ENCODE measurements around the gene LUC7L.
A peak's percentile ranks its signal among the peaks of the same experiment; 100 is the strongest.
"Not testable (repeated sequence)": the region's sequence is repeated elsewhere in the genome, so short reads cannot be mapped to it uniquely, and the experiment has no call there.

The LUC7L gene

DNA sequence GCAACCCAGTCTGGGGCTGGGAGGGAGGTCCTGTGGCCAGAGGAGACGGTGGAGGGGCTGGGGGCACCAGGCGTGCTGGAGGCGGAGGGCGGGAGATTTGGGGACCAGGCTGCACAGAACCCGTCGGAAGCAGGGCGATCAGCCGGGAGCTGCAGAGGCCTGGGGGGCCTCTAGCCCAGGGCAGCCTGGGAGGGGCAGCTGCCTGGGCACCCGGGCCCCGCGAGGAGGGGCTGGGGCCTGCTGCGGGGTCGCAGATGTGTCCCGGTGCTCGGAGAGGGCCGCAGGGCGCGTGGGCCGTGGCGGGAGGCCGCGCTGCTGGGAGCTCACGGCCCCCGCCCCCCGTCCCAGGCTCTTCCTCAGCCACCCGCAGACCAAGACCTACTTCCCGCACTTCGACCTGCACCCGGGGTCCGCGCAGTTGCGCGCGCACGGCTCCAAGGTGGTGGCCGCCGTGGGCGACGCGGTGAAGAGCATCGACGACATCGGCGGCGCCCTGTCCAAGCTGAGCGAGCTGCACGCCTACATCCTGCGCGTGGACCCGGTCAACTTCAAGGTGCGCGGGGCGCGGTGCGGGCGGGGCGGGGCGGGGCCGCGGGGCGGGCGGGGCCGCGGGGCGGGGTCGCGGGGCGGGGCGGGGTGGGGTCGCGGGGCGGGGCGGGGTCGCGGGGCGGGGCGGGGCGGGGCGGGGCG, 65.0 kb downstream of the LUC7L start:
- DNase-seq = not testable (repeated sequence)

DNA sequence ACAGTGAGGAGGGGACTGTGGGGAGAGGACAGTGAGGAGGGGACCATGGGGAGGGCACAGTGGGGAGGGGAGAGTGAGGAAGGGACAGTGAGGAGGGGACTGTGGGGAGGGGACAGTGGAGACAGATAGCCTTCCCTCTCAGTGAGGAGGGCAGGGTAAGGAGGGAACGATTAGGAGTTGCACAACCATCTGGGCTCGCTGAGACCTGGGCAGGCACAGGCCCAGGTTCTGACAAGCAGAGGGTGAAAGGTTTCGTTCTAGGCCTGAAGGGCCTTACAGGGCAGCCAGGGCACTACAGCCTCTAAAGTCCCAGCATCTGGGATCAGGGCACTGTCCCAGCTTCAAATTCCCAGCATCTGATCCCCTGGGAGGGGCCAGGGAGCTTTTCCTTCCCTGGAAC, 65.6 kb downstream of the LUC7L start:
- not testable (repeated sequence) for DNase-seq

GRCh38 chr16:163139-163538, 66.1 kb downstream of the LUC7L start:
- DNase-seq = not testable (repeated sequence)

- no peak for DNase-seq
Measured at GRCh38 chr16:162271-162991, 66.8 kb downstream of the LUC7L start.

GRCh38 chr16:160691-161190, 68.5 kb downstream of the LUC7L start:
- DNase-seq = no peak

DNA sequence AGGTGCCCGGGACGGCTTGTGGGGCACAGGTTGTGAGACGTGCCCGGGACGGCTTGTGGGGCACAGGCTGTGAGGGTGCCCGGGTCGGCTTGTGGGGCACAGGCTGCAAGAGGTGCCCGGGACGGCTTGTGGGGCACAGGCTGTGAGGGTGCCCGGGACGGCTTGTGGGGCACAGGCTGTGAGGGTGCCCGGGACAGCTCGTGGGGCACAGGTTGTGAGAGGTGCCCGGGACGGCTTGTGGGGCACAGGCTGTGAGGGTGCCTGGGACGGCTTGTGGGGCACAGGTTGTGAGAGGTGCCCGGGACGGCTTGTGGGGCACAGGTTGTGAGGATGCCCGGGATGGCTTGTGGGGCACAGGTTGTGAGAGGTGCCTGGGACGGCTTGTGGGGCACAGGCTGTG, 69.0 kb downstream of the LUC7L start:
- DNase-seq = not testable (repeated sequence)

- no peak for DNase-seq
Measured at GRCh38 chr16:159136-159849, 70.0 kb downstream of the LUC7L start.

- DNase-seq = no peak
Measured at GRCh38 chr16:155031-155398, 74.2 kb downstream of the LUC7L start.

DNA sequence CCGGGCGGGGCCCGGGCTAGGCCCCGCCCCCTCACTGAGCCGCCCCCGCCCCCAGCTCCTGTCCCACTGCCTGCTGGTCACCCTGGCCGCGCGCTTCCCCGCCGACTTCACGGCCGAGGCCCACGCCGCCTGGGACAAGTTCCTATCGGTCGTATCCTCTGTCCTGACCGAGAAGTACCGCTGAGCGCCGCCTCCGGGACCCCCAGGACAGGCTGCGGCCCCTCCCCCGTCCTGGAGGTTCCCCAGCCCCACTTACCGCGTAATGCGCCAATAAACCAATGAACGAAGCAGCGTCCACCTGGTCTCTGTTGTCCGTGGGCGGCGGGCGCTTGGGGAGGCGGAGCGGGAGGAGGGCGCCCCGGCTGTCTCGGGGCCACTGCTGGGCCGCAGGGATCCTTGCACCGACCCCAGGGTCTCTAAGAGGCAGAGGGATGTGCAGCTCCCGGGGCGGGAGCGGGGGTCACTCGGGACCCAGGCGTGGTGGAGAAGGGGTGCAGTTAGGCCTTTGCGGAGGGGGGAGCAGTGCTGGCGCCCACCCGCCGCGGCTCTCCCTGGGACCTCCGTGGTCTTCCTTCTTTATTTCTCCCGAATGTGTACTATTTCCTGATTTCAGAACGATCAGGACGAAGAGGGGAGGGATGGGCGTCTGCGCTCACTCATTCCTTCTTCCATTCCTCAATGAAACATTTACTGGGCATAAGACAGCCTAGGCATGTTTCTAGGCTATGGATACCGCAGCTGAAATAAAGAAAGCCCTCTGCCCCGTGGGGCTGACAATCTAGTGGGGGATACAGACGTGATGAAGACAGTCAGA, 74.8 kb downstream of the LUC7L start:
- peak; percentile 37 for DNase-seq

DNA sequence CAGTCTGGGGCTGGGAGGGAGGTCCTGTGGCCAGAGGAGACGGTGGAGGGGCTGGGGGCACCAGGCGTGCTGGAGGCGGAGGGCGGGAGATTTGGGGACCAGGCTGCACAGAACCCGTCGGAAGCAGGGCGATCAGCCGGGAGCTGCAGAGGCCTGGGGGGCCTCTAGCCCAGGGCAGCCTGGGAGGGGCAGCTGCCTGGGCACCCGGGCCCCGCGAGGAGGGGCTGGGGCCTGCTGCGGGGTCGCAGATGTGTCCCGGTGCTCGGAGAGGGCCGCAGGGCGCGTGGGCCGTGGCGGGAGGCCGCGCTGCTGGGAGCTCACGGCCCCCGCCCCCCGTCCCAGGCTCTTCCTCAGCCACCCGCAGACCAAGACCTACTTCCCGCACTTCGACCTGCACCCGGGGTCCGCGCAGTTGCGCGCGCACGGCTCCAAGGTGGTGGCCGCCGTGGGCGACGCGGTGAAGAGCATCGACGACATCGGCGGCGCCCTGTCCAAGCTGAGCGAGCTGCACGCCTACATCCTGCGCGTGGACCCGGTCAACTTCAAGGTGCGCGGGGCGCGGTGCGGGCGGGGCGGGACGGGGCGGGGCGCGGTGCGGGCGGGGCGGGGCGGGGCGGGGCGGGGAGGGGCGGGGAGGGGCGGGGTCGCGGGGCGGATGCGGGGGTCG, 75.6 kb downstream of the LUC7L start:
- not testable (repeated sequence) for DNase-seq

DNA sequence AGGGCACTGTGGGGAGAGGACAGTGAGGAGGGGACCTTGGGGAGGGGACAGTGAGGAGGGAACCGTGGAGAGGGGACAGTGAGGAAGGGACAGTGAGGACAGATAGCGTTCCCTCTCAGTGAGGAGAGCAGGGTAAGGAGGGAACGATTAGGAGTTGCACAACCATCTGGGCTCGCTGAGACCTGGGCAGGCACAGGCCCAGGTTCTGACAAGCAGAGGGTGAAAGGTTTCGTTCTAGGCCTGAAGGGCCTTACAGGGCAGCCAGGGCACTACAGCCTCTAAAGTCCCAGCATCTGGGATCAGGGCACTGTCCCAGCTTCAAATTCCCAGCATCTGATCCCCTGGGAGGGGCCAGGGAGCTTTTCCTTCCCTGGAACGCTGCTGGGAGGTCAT, 76.1 kb downstream of the LUC7L start:
- DNase-seq = not testable (repeated sequence)

- DNase-seq = no peak
Measured at GRCh38 chr16:152141-153128, 76.8 kb downstream of the LUC7L start, which contains the start of gene HBZ. Gene HBZ (plus strand): TSS chr16:152644. CDS start chr16:152910, 266 bp downstream.

- no peak for DNase-seq
Measured at GRCh38 chr16:149024-149660, 80.1 kb downstream of the LUC7L start.

DNA sequence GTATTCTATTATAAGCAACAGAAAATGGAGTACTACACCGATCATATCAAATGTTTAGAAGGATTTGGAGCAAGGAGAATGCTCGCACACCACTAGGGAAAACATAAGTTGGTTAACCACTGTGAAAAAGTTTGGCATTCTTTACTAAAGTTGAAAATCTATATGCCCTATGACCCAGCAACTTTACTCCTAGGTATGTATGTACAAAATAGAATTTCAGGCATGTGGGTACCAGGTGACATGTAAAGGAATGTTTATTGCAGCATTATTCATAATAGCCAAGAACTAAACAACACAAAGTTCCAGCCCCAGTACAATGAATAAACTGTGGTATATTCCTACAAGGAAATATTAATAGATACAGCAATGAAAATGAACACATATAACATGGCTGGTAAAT, 82.6 kb downstream of the LUC7L start:
- no peak for DNase-seq

DNA sequence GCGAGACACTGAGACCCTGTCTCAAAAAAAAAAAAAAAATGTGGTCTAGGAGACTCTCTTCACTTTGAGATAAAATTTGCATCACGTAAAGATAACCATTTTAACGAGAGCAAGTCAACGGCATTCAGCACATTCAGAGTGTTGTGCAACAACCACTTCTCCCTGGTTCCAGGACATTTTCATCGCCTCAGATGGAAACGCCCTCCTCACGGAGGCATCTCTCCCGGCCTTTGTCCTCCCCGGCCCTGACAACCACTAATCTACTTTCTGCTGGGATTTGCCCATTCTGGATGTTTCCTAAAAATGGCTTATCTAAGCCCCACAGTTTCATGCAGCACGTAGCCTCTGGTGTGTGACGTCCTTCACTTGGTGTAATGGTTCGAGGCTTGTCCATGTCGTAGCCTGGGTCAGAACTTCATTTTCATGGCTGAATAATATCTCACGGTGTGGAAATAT, 84.4 kb downstream of the LUC7L start:
- no peak for DNase-seq

DNA sequence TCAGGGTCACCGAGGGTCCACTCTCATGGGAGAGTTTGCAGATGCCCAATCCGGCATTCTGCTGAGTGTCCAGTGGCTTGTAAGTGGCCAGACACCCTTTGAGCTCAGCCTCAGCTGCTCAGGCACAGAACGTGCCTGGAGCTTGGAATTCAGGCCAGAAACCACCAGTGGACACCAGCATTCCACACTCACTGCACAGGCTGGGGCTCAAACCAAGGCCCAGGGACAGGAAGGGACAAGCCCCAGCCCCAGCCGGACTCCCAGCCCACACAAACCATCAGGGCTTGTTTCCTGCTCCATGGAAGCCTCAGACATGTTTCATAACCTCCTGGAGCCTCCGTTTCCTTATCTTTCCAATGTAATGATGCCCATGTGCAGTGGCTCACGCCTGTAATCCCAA, 85.8 kb downstream of the LUC7L start:
- DNase-seq = no peak

DNA sequence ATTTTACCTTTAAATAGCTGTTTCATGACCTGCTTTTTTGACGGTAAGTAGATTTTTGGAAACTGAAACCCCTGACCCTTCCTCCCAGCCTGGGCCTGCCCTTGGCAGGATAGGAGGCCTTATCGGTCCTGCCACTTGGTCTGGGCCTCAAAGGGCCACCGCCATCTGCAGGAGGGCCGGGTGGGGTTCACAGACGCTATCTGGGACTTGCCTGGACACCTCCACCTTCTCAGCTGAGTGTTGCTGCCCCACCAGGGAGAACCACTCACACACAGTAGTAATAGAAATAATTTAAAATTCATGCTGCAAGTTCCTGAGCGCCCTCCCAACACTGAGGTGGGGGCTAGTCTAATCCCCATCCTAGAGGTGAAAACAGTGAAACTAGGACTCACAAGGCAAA, 86.2 kb downstream of the LUC7L start:
- DNase-seq = no peak

DNA sequence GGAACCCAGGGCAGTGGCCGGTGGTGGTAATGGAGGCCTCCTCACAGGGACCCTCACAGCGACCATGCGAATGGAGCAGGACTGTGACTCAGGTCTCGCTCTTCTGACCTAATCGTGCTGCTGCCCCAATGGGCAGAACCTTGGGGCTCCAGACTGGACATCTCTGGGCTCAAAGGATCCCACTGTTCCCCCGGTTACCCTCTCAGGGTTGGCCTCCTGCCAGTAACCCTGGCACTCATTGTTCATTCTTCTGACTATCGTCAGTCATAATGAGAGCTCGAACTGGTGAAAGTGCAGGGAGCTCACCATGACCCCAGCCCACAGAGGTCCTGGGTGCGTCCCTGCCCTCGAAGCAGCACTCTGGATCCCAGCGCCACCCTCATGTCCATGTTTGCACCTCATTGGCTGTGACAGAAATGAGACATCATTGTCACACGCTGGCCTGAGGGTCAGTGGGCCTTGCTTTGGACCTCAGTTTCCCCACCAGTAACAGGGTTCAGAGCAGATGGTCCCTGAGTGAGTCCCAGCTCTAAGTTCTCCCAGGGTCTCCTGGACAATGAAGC, 86.8 kb downstream of the LUC7L start:
- no peak for DNase-seq

GRCh38 chr16:140175-140857, 88.9 kb downstream of the LUC7L start:
- DNase-seq = no peak
